ENCODE measurements around the gene TNRC6C. TPM values are rescaled to one million over a fixed set of nuclear protein-coding genes. Genes with fewer than 3 reads are reported as not detected.

Gene TNRC6C
- total RNA-seq, 1 donor from 2014 or later: 21.0 TPM

GRCh38 chr17:78147315-78147998 is 189.0 kb downstream of the TNRC6C start:
- DNase-seq (ENCODE audit: missing footprints) (no peak), ATAC-seq (no peak)
- intact Hi-C loops (cut with DNase I): no loop called here

GRCh38 chr17:78148286-78149016 is 189.9 kb downstream of the TNRC6C start:
- no peak for ATAC-seq
- no peak for DNase-seq (ENCODE audit: missing footprints)
- intact Hi-C loops (cut with DNase I): no loop called here

GRCh38 chr17:78151514-78152008 is 193.1 kb downstream of the TNRC6C start:
- intact Hi-C loops (cut with DNase I): no loop called here
- no peak for DNase-seq (ENCODE audit: missing footprints)
- no peak for ATAC-seq

GRCh38 chr17:78154903-78155811 is 196.7 kb downstream of the TNRC6C start:
- no peak for ATAC-seq
- intact Hi-C loops (cut with DNase I): no loop called here

More at GRCh38 chr17:78154903-78155811, 196.7 kb downstream of the TNRC6C start:
- no peak for DNase-seq (ENCODE audit: missing footprints)

Other genes starting within 250 kb of the TNRC6C start
- gene TMC6, start 170.1 kb downstream of the TNRC6C start, total RNA-seq: 77.0 TPM
- gene TMC8, start 172.1 kb downstream of the TNRC6C start, total RNA-seq: 4.3 TPM
- gene C17orf99, start 187.7 kb downstream of the TNRC6C start, total RNA-seq: not detected
- gene SYNGR2, start 209.9 kb downstream of the TNRC6C start, total RNA-seq: 120 TPM
- gene TK1, start 228.3 kb downstream of the TNRC6C start, total RNA-seq: 5.2 TPM
- 38.2 TPM for gene AFMID, start 228.7 kb downstream of the TNRC6C start, total RNA-seq